Hepatocyte (in vitro differentiated cells): ENCODE measurements around the gene CALCOCO2. TPM values are rescaled to one million over a fixed set of nuclear protein-coding genes. Genes with fewer than 3 reads are reported as not detected.

Source experiments
- DNase-seq: peaks from one replicate; pipeline ENCODE4 v3.0.0-alpha.2; 2016; ENCODE audit warnings: low spot score
- H2AFZ ChIP-seq: fragments of 200-600 bp; sonication (generic); 2 replicates; pipeline ENCODE4 v1.6.0; 2016; ENCODE audit warnings: antibody characterized with exemption, mild to moderate bottlenecking
- H3K27ac ChIP-seq: fragments of 200-600 bp; sonication (generic); 2 replicates; pipeline ENCODE4 v1.5.1; 2016; ENCODE audit warnings: mild to moderate bottlenecking
- H3K27me3 ChIP-seq: fragments of 200-600 bp; sonication (generic); 2 replicates; pipeline ENCODE4 v1.6.1; 2016
- H3K36me3 ChIP-seq: fragments of 200-600 bp; sonication (generic); replicated peaks from 2 replicates; pipeline ENCODE4 v1.5.1; 2016; ENCODE audit warnings: low read depth; ENCODE audit not compliant: insufficient read depth
- H3K4me1 ChIP-seq: fragments of 200-600 bp; sonication (generic); 2 replicates; pipeline ENCODE4 v1.5.1; 2016; ENCODE audit warnings: mild to moderate bottlenecking, moderate library complexity; ENCODE audit not compliant: insufficient read depth
- H3K4me2 ChIP-seq: fragments of 200-600 bp; sonication (generic); 2 replicates; pipeline ENCODE4 v1.6.0; 2016
- H3K4me3 ChIP-seq: fragments of 200-600 bp; sonication (generic); 2 replicates; pipeline ENCODE4 v1.5.1; 2016; ENCODE audit warnings: mild to moderate bottlenecking
- H3K79me2 ChIP-seq: fragments of 200-600 bp; sonication (generic); 2 replicates; pipeline ENCODE4 v1.6.0; 2017; ENCODE audit warnings: mild to moderate bottlenecking
- H3K9me2 ChIP-seq: fragments of 200-600 bp; sonication (generic); replicated peaks from 2 replicates; pipeline ENCODE4 v1.6.0; 2017; ENCODE audit warnings: mild to moderate bottlenecking; ENCODE audit not compliant: insufficient read depth
- H3K9me3 ChIP-seq: fragments of 200-600 bp; sonication (generic); 2 replicates; pipeline ENCODE4 v1.5.1; 2016; ENCODE audit warnings: low read depth, mild to moderate bottlenecking
- H4K20me1 ChIP-seq: fragments of 200-600 bp; sonication (generic); 2 replicates; pipeline ENCODE4 v1.6.0; 2016; ENCODE audit warnings: mild to moderate bottlenecking; ENCODE audit not compliant: insufficient read depth, poor library complexity, severe bottlenecking
- EZH2 ChIP-seq: fragments of 200-600 bp; sonication (generic); IDR thresholded peaks from 2 replicates; pipeline ENCODE4 v1.6.1; 2016; ENCODE audit warnings: antibody characterized with exemption, mild to moderate bottlenecking, borderline replicate concordance
- EZH2phosphoT487 ChIP-seq: fragments of 200-600 bp; sonication (generic); IDR thresholded peaks from one replicate; pipeline ENCODE4 v1.6.1; 2018; ENCODE audit warnings: antibody characterized with exemption, mild to moderate bottlenecking, low read depth, moderate library complexity; ENCODE audit not compliant: unreplicated experiment, severe bottlenecking
- WGBS: methylation state at CpG from one replicate; pipeline ENCODE4 v1.1.6; 2016; ENCODE audit warnings: low lambda C conversion rate; ENCODE audit errors: missing lambda C conversion rate; 5-methylcytosine and 5-hydroxymethylcytosine counted together
- polyA plus RNA-seq: library from polyadenylated mRNA; unstranded; fragments of >200 nt; fragmentation: Nextera tagmentation; extraction: Ambion mirVana; gene quantifications from 2 replicates; pipeline ENCODE4 v1.2.1, GENCODE V29; 2016
- total RNA-seq: library from RNA; depleted of rRNA; stranded (reverse); fragments of >200 nt; gene quantifications from 2 replicates; pipeline ENCODE4 v1.2.3, GENCODE V29; 2014
- TF ChIP-seq, protein P1 (sequence below): fragments of 200-600 bp; sonication (generic); IDR thresholded peaks from 2 replicates; pipeline ENCODE4 v1.5.1; 2016; ENCODE audit warnings: antibody characterized with exemption, mild to moderate bottlenecking; ENCODE audit not compliant: poor library complexity

CALCOCO2 gene
- total and polyA plus RNA-seq, 2 experiments from 2014 or later: 76.3 to 79.2 TPM

DNA sequence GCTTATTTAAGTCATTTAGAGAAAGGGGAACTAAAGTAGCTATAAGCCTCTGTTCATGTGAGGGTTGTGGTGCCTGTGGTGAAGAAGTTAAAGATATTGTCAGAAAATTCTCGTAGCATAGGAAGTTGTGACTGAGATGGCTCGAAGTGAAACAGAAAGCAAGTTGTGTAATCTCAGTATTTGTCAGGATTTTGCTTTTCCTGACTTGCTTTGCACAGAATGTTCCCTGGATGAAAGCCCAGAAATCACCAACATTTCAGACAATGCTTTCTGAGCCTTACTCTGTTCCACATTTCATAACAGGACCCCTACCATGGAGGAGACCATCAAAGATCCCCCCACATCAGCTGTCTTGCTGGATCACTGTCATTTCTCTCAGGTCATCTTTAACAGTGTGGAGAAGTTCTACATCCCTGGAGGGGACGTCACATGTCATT, 10.6 kb downstream of the CALCOCO2 start:
- peaks cover 20% of the 10 kb centered on the region for H3K4me1 ChIP-seq
- H3K4me2 ChIP-seq: peak overlapping the region; percentile 62
- H2AFZ ChIP-seq: no peak overlapping the region
- H3K4me3 ChIP-seq: no peak overlapping the region
- no peaks in the 10 kb centered on the region for H3K27me3 ChIP-seq
- H3K27ac ChIP-seq: peak overlapping the region; percentile 60
- WGBS: 58% methylated on average over 3 of the region's 3 CpGs
- peaks cover 48% of the 10 kb centered on the region for H3K79me2 ChIP-seq
- no peaks in the 10 kb centered on the region for H3K9me3 ChIP-seq
- H3K9me2 ChIP-seq: no peaks in the 10 kb centered on the region
- H4K20me1 ChIP-seq: peaks cover 3% of the 10 kb centered on the region
- no peak for DNase-seq
- no peaks in the 10 kb centered on the region for H3K36me3 ChIP-seq
- TF ChIP-seq, protein P1, sequence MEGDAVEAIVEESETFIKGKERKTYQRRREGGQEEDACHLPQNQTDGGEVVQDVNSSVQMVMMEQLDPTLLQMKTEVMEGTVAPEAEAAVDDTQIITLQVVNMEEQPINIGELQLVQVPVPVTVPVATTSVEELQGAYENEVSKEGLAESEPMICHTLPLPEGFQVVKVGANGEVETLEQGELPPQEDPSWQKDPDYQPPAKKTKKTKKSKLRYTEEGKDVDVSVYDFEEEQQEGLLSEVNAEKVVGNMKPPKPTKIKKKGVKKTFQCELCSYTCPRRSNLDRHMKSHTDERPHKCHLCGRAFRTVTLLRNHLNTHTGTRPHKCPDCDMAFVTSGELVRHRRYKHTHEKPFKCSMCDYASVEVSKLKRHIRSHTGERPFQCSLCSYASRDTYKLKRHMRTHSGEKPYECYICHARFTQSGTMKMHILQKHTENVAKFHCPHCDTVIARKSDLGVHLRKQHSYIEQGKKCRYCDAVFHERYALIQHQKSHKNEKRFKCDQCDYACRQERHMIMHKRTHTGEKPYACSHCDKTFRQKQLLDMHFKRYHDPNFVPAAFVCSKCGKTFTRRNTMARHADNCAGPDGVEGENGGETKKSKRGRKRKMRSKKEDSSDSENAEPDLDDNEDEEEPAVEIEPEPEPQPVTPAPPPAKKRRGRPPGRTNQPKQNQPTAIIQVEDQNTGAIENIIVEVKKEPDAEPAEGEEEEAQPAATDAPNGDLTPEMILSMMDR: no peak
- no peak for TF ChIP-seq EZH2phosphoT487
- no peak for TF ChIP-seq EZH2

GRCh38 chr17:48842746-48843145, 11.9 kb downstream of the CALCOCO2 start:
- no peak for TF ChIP-seq EZH2phosphoT487
- TF ChIP-seq EZH2: no peak
- TF ChIP-seq, protein P1: no peak
- Histone ChIP-seq H3K4me1 (peaks cover 11% of the 10 kb centered on the region), H4K20me1 (peaks cover 7% of the 10 kb centered on the region), H3K9me3 (no peaks in the 10 kb centered on the region), H3K4me3 (no peak overlapping the region), H2AFZ (no peak overlapping the region), H3K4me2 (no peak overlapping the region), H3K27ac (no peak overlapping the region), H3K27me3 (no peaks in the 10 kb centered on the region), H3K9me2 (no peaks in the 10 kb centered on the region), H3K36me3 (no peaks in the 10 kb centered on the region), H3K79me2 (peaks cover 34% of the 10 kb centered on the region)
- 89% methylated on average over 3 of the region's 3 CpGs for WGBS
- no peak for DNase-seq

DNA sequence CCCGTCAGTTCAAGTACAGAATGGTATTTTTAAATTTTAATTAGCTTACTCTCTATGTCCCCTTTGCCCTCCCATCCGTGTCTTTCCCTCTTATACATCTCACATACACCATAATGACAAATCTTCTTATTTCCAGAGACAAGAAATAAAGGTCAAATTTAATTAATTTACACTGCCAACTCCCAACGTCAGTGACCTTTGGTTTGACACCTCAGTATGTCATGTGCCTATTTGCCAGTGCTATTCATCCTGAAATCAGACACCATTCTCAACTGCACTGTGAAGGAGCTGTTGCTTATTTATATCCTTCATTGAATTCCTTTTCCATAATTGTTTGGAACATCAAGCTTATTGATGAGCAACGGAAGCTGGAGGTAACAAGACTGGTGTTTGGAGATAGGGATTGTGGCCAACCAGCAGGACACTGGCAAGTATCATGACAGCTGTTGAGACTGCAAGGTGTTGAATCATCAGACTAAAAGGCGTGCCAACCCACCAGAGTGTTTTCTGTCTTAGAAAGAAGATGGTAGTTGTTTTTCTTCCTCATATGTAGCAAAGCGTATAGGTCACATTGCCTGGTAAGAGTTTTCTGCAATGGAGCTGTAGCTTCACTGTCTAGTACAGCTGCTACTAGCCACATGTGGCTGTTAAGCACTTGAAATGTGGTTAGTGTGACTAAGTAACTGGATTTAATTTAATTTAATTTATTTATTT, 12.5 kb downstream of the CALCOCO2 start:
- Histone ChIP-seq H3K4me3 (no peak overlapping the region), H3K9me2 (no peaks in the 10 kb centered on the region), H3K27ac (no peak overlapping the region), H3K4me2 (no peak overlapping the region), H3K4me1 (peaks cover 10% of the 10 kb centered on the region), H3K79me2 (peaks cover 29% of the 10 kb centered on the region), H2AFZ (no peak overlapping the region), H4K20me1 (peaks cover 5% of the 10 kb centered on the region), H3K9me3 (no peaks in the 10 kb centered on the region), H3K36me3 (no peaks in the 10 kb centered on the region), H3K27me3 (no peaks in the 10 kb centered on the region)
- 90% methylated on average over 6 of the region's 6 CpGs for WGBS
- TF ChIP-seq, protein P1: no peak
- TF ChIP-seq EZH2phosphoT487 (no peak), EZH2 (no peak)
- DNase-seq: no peak
